ENCODE measurements around the gene SHTN1. TPM values are rescaled to one million over a fixed set of nuclear protein-coding genes. Genes with fewer than 3 reads are reported as not detected.

SHTN1 gene
- total RNA-seq, 1 experiment from 2014 or later, result 67.8 TPM

DNA sequence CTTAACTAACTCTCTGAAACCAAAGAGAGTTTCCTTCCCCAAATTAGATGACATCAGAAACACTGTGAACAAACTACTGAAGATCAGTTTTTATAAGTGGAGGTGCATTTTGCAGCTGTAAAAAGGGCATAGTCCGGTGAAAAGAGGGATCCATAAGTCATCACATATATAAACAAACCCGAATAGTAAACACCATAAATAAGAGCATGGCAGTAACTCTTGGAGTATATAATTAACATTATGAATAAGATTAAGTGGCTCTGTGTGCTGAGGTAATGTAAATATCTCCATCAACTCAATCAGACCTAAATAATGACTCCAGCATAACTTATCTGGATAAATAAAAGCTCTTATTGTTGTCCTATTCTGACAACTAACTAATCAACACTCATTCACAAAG lies 43.0 kb upstream of the SHTN1 start:
- intact Hi-C loops (cut with micrococcal nuclease; ENCODE audit: unreplicated experiment), result no loop called here
- ATAC-seq, result no peak
- no peak for DNase-seq (ENCODE audit: low read depth, low spot score)
- BruUV-seq (replicated peaks), result no TSS peak
- H3K36me3 ChIP-seq (ENCODE audit: control insufficient read depth, insufficient read depth, low read length), result no peaks in the 10 kb centered on the region
- no peak overlapping the region for H3K4me3 ChIP-seq (ENCODE audit: low read depth in 2 of 2, low read length in 2 of 2)
- ChIA-PET POLR2A (no interaction called here), CTCF (no interaction called here)
- peaks cover 2% of the 10 kb centered on the region for H3K27me3 ChIP-seq (ENCODE audit: control insufficient read depth, insufficient read depth, low read length)
- H3K4me1 ChIP-seq (ENCODE audit: control insufficient read depth, insufficient read depth, low read length), result no peaks in the 10 kb centered on the region
- H3K9me3 ChIP-seq (ENCODE audit: control insufficient read depth, insufficient read depth, low read depth, low read length), result no peaks in the 10 kb centered on the region
- H3K27ac ChIP-seq (ENCODE audit: low read length), result no peak overlapping the region
- TF ChIP-seq, protein P1, sequence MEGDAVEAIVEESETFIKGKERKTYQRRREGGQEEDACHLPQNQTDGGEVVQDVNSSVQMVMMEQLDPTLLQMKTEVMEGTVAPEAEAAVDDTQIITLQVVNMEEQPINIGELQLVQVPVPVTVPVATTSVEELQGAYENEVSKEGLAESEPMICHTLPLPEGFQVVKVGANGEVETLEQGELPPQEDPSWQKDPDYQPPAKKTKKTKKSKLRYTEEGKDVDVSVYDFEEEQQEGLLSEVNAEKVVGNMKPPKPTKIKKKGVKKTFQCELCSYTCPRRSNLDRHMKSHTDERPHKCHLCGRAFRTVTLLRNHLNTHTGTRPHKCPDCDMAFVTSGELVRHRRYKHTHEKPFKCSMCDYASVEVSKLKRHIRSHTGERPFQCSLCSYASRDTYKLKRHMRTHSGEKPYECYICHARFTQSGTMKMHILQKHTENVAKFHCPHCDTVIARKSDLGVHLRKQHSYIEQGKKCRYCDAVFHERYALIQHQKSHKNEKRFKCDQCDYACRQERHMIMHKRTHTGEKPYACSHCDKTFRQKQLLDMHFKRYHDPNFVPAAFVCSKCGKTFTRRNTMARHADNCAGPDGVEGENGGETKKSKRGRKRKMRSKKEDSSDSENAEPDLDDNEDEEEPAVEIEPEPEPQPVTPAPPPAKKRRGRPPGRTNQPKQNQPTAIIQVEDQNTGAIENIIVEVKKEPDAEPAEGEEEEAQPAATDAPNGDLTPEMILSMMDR (IDR thresholded peaks at IDR 0.05), result no peak
- TF ChIP-seq SIN3A (IDR thresholded peaks at IDR 0.05; ENCODE audit: borderline replicate concordance, insufficient read depth, low read depth, low read length) (no peak), POLR2AphosphoS5 (IDR thresholded peaks at IDR 0.05; ENCODE audit: low read depth, low read length) (no peak), TCF7L2 (IDR thresholded peaks at IDR 0.05; ENCODE audit: low read depth, low read length) (no peak)
- TF ChIP-seq, protein P2, sequence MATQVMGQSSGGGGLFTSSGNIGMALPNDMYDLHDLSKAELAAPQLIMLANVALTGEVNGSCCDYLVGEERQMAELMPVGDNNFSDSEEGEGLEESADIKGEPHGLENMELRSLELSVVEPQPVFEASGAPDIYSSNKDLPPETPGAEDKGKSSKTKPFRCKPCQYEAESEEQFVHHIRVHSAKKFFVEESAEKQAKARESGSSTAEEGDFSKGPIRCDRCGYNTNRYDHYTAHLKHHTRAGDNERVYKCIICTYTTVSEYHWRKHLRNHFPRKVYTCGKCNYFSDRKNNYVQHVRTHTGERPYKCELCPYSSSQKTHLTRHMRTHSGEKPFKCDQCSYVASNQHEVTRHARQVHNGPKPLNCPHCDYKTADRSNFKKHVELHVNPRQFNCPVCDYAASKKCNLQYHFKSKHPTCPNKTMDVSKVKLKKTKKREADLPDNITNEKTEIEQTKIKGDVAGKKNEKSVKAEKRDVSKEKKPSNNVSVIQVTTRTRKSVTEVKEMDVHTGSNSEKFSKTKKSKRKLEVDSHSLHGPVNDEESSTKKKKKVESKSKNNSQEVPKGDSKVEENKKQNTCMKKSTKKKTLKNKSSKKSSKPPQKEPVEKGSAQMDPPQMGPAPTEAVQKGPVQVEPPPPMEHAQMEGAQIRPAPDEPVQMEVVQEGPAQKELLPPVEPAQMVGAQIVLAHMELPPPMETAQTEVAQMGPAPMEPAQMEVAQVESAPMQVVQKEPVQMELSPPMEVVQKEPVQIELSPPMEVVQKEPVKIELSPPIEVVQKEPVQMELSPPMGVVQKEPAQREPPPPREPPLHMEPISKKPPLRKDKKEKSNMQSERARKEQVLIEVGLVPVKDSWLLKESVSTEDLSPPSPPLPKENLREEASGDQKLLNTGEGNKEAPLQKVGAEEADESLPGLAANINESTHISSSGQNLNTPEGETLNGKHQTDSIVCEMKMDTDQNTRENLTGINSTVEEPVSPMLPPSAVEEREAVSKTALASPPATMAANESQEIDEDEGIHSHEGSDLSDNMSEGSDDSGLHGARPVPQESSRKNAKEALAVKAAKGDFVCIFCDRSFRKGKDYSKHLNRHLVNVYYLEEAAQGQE (IDR thresholded peaks at IDR 0.05; ENCODE audit: insufficient read depth in 1 of 2, low read depth in 2 of 2, low read length in 1 of 2), result no peak
- in situ Hi-C loops (cut with HindIII; ENCODE audit: low pct_unique_long_range_greater_than_20kb, low sequenced_read_pairs), result no loop called here

DNA sequence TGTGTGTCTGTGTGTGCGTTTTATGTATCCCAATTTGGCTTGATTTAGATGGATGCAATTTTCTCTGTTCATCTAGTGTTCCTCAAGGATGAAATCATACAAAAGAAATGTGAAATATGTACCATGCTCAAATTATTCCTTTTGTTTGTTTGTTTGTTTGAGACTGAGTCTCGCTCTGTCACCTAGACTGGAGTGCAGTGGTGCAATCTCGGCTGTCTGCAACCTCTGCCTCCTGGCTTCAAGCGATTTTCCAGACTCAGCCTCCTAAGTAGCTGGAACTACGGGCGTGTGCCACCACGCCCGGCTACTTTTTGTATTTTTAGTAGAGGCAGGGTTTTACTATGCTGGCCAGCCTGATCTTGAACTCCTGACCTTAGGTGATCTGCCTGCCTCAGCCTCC lies 11.3 kb upstream of the SHTN1 start:
- ATAC-seq, result no peak
- Histone ChIP-seq H3K27ac (ENCODE audit: low read length) (no peak overlapping the region), H3K36me3 (ENCODE audit: control insufficient read depth, insufficient read depth, low read length) (no peaks in the 10 kb centered on the region), H3K27me3 (ENCODE audit: control insufficient read depth, insufficient read depth, low read length) (no peaks in the 10 kb centered on the region), H3K4me3 (ENCODE audit: low read depth in 2 of 2, low read length in 2 of 2) (no peak overlapping the region), H3K9me3 (ENCODE audit: control insufficient read depth, insufficient read depth, low read depth, low read length) (no peaks in the 10 kb centered on the region), H3K4me1 (ENCODE audit: control insufficient read depth, insufficient read depth, low read length) (no peaks in the 10 kb centered on the region)
- ChIA-PET POLR2A (no interaction called here), CTCF (no interaction called here)
- DNase-seq (ENCODE audit: low read depth, low spot score), result no peak
- intact Hi-C loops (cut with micrococcal nuclease; ENCODE audit: unreplicated experiment) (no loop called here), in situ Hi-C loops (cut with HindIII; ENCODE audit: low pct_unique_long_range_greater_than_20kb, low sequenced_read_pairs) (no loop called here)
- TF ChIP-seq, protein P2 (IDR thresholded peaks at IDR 0.05; ENCODE audit: insufficient read depth in 1 of 2, low read depth in 2 of 2, low read length in 1 of 2), result no peak
- TF ChIP-seq, protein P1 (IDR thresholded peaks at IDR 0.05), result no peak
- BruUV-seq (replicated peaks), result no TSS peak
